Activated T-cell treated with anti-CD3 and anti-CD28 coated beads, Interleukin-2, amount 50 U/mL, for 72 hours (primary cell): Measurements from ENCODE around the gene PPP2R3B. TPM values are rescaled to one million over a fixed set of nuclear protein-coding genes. Genes with fewer than 3 reads are reported as not detected.
"Not testable (repeated sequence)": the region's sequence is repeated elsewhere in the genome, so short reads cannot be mapped to it uniquely, and the experiment has no call there.

Source experiments
- ATAC-seq, 2 donors: fragments of 150-1000 bp; cut with Tn5 transposase; replicated peaks in 1 of 2; 2 replicates each; pipeline ENCODE4 v1.10.0; 2021; ENCODE audit warnings: moderate library complexity in 2 of 2, mild to moderate bottlenecking in 1 of 2
- DNase-seq, 2 donors: peaks; one replicate each; pipeline ENCODE4 v3.0.0; 2021 to 2022; ENCODE audit warnings: mixed read lengths in 1 of 2
- H3K27ac Mint-ChIP-seq: one replicate; pipeline ENCODE4 v1.8.0; 2022; ENCODE audit warnings: mild to moderate bottlenecking, moderate library complexity, mixed read lengths
- H3K27me3 Mint-ChIP-seq: one replicate; pipeline ENCODE4 v1.8.0; 2022; ENCODE audit warnings: low read depth, mixed read lengths
- H3K36me3 Mint-ChIP-seq, 2 donors: one replicate each; pipeline ENCODE4 v1.8.0; 2022; ENCODE audit warnings: mixed read lengths in 2 of 2, mild to moderate bottlenecking in 1 of 2; ENCODE audit not compliant: insufficient read depth in 2 of 2
- H3K4me1 Mint-ChIP-seq: one replicate; pipeline ENCODE4 v1.8.0; 2022; ENCODE audit warnings: low read depth, mixed read lengths
- H3K4me3 Mint-ChIP-seq, 2 donors: one replicate each; pipeline ENCODE4 v1.8.0; 2022; ENCODE audit warnings: mild to moderate bottlenecking in 2 of 2, mixed read lengths in 2 of 2, moderate library complexity in 2 of 2
- H3K9me3 Mint-ChIP-seq, 2 donors: one replicate each; pipeline ENCODE4 v1.8.0; 2022; ENCODE audit warnings: mixed read lengths in 2 of 2
- total RNA-seq, 2 donors: library from RNA; stranded (reverse); gene quantifications; one replicate each; pipeline ENCODE4 v1.2.3, GENCODE V29; 2022

Gene PPP2R3B
- total RNA-seq, 2 donors from 2014 or later = 44.7 to 50.1 TPM

DNA sequence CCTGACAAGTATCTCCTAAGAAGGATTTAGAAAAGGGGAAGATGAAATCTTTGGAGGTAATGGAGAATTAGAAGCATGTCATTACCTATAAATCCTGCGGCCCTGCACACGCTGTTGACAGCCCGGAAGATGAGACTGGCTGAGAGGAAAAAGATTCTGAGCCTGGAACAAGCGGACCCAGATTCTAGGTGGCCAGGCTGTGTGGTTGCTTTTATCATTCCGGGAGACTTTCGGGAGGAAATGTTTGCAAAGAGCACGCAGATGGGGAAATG is 5.8 kb upstream of the PPP2R3B start:
- DNase-seq = no peak
- Mint-ChIP-seq H3K9me3 (no peaks in the 10 kb centered on the region), H3K4me1 (peaks cover 4% of the 10 kb centered on the region), H3K4me3 (no peak overlapping the region), H3K27me3 (no peaks in the 10 kb centered on the region), H3K36me3 (no peaks in the 10 kb centered on the region), H3K27ac (no peak overlapping the region)
- no peak for ATAC-seq

- H3K36me3 Mint-ChIP-seq = no peaks in the 10 kb centered on the region
- H3K27ac Mint-ChIP-seq = no peak overlapping the region
- no peak for ATAC-seq
- H3K4me1 Mint-ChIP-seq = peaks cover 9% of the 10 kb centered on the region
- no peak overlapping the region for H3K4me3 Mint-ChIP-seq
- H3K9me3 Mint-ChIP-seq = no peaks in the 10 kb centered on the region
- H3K27me3 Mint-ChIP-seq = no peaks in the 10 kb centered on the region
- DNase-seq = no peak
Observed at GRCh38 chrX:391717-392574, 5.2 kb upstream of the PPP2R3B start.

- ATAC-seq (no peak), DNase-seq (no peak)
- Mint-ChIP-seq H3K4me1 (peaks cover 10% of the 10 kb centered on the region), H3K27ac (no peak overlapping the region), H3K9me3 (no peaks in the 10 kb centered on the region), H3K4me3 (no peak overlapping the region), H3K27me3 (no peaks in the 10 kb centered on the region), H3K36me3 (no peaks in the 10 kb centered on the region)
Observed at GRCh38 chrX:390459-390858, 3.8 kb upstream of the PPP2R3B start.

GRCh38 chrX:389021-389441 is 2.3 kb upstream of the PPP2R3B start:
- H3K9me3 Mint-ChIP-seq = no peaks in the 10 kb centered on the region
- H3K27me3 Mint-ChIP-seq = no peaks in the 10 kb centered on the region
- H3K4me1 Mint-ChIP-seq = peaks cover 10% of the 10 kb centered on the region
- ATAC-seq (no peak), DNase-seq (no peak)
- peak overlapping the region in 1 of 2 donors; percentile 41 for H3K4me3 Mint-ChIP-seq
- no peaks in the 10 kb centered on the region for H3K36me3 Mint-ChIP-seq
- H3K27ac Mint-ChIP-seq = no peak overlapping the region

DNA sequence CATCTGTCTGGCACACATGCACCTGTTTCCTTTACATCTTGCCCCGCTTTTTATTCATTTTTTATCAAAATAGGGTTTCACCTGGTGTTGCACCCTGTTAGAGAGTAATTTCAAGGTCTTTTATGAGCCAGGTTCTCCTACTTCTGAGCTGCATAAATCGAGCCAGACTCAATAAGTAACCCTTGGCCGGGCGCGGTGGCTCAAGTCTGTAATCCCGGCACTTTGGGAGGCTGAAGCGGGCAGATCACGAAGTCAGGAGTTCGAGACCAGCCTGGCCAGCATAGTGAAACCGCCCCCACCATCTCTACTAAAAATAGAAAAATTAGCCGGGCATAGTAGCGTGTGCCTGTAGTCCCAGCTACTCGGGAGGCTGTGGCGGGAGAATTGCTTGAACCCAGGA is 1.0 kb upstream of the PPP2R3B start:
- H3K9me3 Mint-ChIP-seq = no peaks in the 10 kb centered on the region
- H3K4me3 Mint-ChIP-seq = peak overlapping the region; percentile 86 to 92
- H3K27ac Mint-ChIP-seq = peak overlapping the region; percentile 52
- DNase-seq (no peak), ATAC-seq (no peak)
- peaks cover 10% of the 10 kb centered on the region for H3K4me1 Mint-ChIP-seq
- H3K36me3 Mint-ChIP-seq = no peaks in the 10 kb centered on the region
- no peaks in the 10 kb centered on the region for H3K27me3 Mint-ChIP-seq

DNA sequence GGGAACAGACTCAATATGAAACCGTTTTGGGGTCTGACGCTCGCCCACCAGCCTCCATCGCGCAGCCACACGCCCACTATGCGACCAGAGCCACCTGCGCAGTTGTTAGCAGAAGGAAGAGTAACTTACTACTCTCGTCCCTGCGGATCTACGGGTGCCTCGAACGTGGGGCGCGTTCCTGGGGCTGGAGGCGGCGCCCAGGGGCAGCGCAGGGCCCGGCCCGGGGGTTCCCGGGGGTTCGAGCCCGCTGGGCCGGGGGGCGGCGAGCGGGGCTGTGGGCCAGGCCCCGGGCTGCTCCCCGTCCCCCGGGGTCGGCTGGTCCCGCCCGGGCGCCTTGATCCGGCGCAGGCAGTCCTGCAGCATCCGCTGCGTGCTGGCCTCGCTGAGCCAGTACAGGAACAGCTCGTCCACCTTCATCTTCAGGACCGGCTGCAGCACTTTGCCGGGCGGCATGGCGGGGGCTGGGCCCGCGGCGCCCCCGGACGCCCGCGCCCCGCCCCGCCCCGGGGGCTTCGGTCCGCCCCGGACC is 404 bp downstream of the PPP2R3B start:
- H3K4me1 Mint-ChIP-seq = peaks cover 10% of the 10 kb centered on the region
- no peaks in the 10 kb centered on the region for H3K27me3 Mint-ChIP-seq
- DNase-seq (peak; percentile 62 to 70), ATAC-seq (peak; percentile 46 to 49)
- H3K27ac Mint-ChIP-seq = no peak overlapping the region
- H3K4me3 Mint-ChIP-seq = peak overlapping the region; percentile 66 to 70
- no peaks in the 10 kb centered on the region for H3K9me3 Mint-ChIP-seq
- H3K36me3 Mint-ChIP-seq = no peaks in the 10 kb centered on the region

GRCh38 chrX:385736-386135 is 971 bp downstream of the PPP2R3B start:
- not testable (repeated sequence) for ATAC-seq, H3K27me3 Mint-ChIP-seq, H3K36me3 Mint-ChIP-seq, H3K27ac Mint-ChIP-seq, H3K9me3 Mint-ChIP-seq, H3K4me1 Mint-ChIP-seq, DNase-seq
- H3K4me3 Mint-ChIP-seq = peak overlapping the region; percentile 66 to 70

- H3K4me1 Mint-ChIP-seq = peaks cover 10% of the 10 kb centered on the region
- H3K27ac Mint-ChIP-seq = no peak overlapping the region
- no peaks in the 10 kb centered on the region for H3K27me3 Mint-ChIP-seq
- ATAC-seq (no peak), DNase-seq (no peak)
- H3K36me3 Mint-ChIP-seq = no peaks in the 10 kb centered on the region
- peak overlapping the region; percentile 18 to 60 for H3K4me3 Mint-ChIP-seq
- no peaks in the 10 kb centered on the region for H3K9me3 Mint-ChIP-seq
Observed at GRCh38 chrX:384861-385260, 1.8 kb downstream of the PPP2R3B start.

DNA sequence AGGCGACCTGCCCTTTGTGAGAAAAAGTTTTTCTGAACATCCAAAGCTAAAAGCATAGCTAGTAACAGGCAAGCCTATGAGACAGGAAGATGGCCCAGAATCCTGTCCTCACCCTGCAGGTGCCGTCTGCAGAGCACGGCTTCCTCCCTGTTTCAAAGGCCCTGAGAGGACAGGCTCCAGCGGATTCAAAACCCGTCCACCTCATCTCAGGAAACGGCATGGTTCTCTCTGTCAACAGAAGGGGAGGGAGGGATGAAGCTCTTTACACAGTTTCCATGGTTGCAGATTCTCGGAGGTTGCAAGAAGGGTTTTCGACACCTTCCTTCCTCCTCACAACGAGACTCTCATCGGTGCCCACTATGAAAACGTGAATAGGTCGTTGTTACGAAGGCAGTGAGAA is 8.3 kb downstream of the PPP2R3B start:
- H3K27ac Mint-ChIP-seq = no peak overlapping the region
- no peaks in the 10 kb centered on the region for H3K36me3 Mint-ChIP-seq
- peak in 1 of 2 donors; percentile 21 for DNase-seq
- H3K27me3 Mint-ChIP-seq = peaks cover 18% of the 10 kb centered on the region
- peaks cover 20% of the 10 kb centered on the region for H3K4me1 Mint-ChIP-seq
- peak; percentile 31 to 70 for ATAC-seq
- H3K9me3 Mint-ChIP-seq = no peaks in the 10 kb centered on the region
- H3K4me3 Mint-ChIP-seq = peak overlapping the region; percentile 7 to 22

DNA sequence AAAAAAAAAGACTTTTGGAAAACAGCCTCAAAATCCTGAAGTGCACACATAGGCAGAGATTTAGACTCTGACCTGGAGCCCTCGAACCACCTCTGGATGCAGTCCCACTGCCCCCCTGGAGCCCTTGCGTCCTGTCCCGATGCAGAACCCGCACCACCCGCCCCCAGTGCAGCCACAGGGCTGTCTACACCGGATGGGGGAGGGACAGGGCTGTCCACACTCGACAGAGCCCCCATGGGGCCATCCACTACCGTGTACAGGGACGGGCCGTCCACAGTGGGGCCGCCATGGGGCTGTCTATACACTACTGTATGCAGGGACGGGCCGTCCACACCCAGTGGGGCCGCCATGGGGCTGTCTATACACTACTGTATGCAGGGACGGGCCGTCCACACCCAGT is 10.5 kb downstream of the PPP2R3B start:
- not testable (repeated sequence) for H3K9me3 Mint-ChIP-seq, H3K27ac Mint-ChIP-seq, ATAC-seq, H3K36me3 Mint-ChIP-seq, DNase-seq, H3K4me3 Mint-ChIP-seq
- peaks cover 31% of the 10 kb centered on the region for H3K4me1 Mint-ChIP-seq
- H3K27me3 Mint-ChIP-seq = peaks cover 32% of the 10 kb centered on the region

GRCh38 chrX:375181-376036 is 11.3 kb downstream of the PPP2R3B start:
- peaks cover 31% of the 10 kb centered on the region for H3K4me1 Mint-ChIP-seq

GRCh38 chrX:374596-374995 is 12.1 kb downstream of the PPP2R3B start:
- ATAC-seq (no peak), DNase-seq (no peak)
- H3K9me3 Mint-ChIP-seq = no peaks in the 10 kb centered on the region
- peaks cover 31% of the 10 kb centered on the region for H3K4me1 Mint-ChIP-seq
- H3K27me3 Mint-ChIP-seq = peaks cover 32% of the 10 kb centered on the region
- peaks cover 1% of the 10 kb centered on the region in 2 donors for H3K36me3 Mint-ChIP-seq
- no peak overlapping the region for H3K27ac Mint-ChIP-seq
- H3K4me3 Mint-ChIP-seq = peak overlapping the region; percentile 81 to 91

More at GRCh38 chrX:375181-376036, 11.3 kb downstream of the PPP2R3B start:
- no peak overlapping the region for H3K27ac Mint-ChIP-seq
- peak overlapping the region; percentile 81 to 91 for H3K4me3 Mint-ChIP-seq
- ATAC-seq (no peak), DNase-seq (no peak)
- no peaks in the 10 kb centered on the region for H3K9me3 Mint-ChIP-seq
- H3K27me3 Mint-ChIP-seq = peaks cover 32% of the 10 kb centered on the region
- peaks cover 1% of the 10 kb centered on the region in 2 donors for H3K36me3 Mint-ChIP-seq
